ENCODE measurements around the gene UBL4B.
A peak's percentile ranks its signal among the peaks of the same experiment; 100 is the strongest.

Gene UBL4B

GRCh38 chr1:110085671-110086070 is 26.6 kb upstream of the UBL4B start:
- no peak for DNase-seq

DNA sequence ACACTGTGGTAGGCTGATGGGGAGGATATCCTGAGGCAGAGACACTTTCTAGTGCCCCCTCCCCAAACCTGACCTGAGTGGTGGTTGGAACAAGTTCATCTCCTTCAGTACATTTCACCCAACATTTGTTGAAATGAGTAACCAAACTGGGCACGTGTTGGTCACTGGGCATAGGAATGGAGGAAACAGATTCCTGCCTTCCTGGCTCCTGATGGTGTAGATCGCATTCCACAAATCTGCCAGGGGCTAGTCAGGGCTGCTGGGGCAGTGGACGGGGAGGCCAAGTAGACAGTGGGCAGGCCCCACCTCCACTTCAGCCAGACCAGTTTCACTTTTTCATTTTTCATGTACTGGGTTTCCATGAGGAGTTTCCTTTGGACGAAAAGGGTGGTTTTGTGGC is 25.3 kb upstream of the UBL4B start:
- DNase-seq: no peak

DNA sequence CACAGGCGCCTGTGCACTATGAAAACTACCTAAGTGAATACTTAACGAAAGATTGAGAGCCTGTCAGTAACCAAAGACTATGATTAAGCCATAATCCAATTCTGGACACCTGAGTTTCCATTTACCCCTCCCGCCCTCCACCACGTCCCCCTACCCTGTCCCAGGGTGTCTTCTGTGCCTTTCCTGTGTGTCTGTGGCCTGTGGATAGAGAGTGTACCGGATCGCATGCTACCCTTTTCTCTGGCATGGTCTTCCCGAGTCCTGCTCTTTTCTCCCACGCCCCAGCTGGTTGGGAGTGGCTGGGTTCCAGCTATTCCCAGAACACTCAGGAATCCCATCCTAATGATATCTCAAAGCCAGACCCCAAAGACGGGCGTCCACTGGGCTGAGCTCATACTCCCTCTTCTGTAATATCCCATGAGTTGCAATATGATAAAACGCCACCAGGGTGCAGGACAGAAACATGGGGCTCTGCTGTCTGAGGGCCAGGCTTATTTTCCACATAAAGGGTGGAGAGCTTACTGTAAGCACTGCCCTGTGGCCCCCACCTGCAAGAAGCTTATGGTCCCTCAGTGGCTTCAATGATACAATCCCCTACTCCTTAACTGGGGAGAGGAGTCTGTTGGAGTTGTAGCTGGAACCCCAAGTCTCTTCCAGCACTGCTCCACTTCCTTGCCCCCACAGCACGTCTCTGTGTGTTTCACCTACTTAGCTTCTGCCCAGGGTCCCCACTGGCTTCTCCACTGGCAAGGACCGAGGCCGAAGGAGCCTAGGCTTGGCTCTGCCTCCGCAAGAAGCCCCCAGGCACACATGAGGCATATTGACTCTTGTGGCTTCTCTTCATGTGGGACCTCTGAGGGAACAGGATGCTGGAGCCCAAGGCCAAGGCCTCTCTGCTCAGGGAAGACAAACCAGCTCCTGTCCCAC is 24.2 kb upstream of the UBL4B start:
- no peak for DNase-seq

GRCh38 chr1:110088739-110089316 is 23.4 kb upstream of the UBL4B start:
- no peak for DNase-seq

- no peak for DNase-seq
These were observed 22.5 kb upstream of the UBL4B start for GRCh38 chr1:110089561-110090275.

- no peak for DNase-seq
These were observed 20.9 kb upstream of the UBL4B start for GRCh38 chr1:110091381-110091780.

GRCh38 chr1:110091791-110092190 is 20.5 kb upstream of the UBL4B start:
- DNase-seq: no peak

DNA sequence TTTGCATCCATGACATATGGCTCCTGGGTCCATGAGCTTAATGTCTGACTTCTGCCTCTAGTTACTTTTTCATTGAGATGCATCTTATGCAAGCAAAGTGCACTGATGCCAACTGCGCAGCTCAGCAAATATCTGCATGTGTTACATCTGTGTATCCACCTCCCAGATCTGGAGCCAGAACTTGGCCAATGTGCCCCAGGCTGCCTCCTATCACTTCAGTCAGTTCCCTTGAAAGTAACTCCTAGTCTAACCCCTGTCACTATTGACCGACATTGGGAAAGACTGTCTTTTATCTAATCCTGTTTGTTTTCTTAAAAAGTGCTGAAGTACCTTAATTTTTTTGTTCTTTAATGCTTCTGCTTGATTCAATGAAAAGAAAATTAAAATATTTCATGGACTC is 19.3 kb upstream of the UBL4B start:
- no peak for DNase-seq

DNA sequence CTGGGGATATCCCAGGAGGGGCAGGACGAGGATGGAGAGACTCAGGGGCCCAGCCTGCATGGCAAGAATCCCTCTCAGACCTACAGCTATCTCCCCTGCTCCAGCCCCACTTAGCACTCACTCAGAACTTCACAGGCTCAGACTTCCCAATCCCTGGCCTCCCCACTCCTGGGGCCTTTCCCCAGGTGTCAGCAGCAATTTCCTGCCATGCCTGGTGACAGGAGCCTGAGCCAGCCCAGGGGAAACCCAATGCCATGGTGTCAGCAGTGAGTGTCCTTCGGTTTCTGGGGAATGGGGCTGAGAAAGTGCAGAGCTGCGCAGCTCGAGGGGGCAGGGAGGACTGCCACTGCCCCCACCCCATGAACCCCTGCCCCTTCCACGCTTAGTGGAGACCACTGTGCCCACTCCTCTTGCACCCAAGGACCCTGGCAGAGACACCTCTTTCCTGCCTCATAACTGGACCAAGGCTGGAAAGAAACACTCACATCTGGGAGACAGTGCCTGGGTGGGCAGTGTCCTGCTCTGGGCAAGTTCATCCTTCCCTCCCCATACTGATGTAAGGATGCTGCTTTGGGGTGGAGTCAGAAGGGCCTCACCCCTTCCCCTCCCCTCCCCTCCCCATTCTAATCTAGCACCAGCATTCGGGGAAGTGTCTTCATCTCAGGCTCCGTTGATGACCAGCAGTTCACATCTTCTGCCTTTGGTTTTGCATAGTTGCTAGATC is 17.1 kb upstream of the UBL4B start:
- DNase-seq: no peak

GRCh38 chr1:110097507-110098221 is 14.6 kb upstream of the UBL4B start:
- no peak for DNase-seq

DNA sequence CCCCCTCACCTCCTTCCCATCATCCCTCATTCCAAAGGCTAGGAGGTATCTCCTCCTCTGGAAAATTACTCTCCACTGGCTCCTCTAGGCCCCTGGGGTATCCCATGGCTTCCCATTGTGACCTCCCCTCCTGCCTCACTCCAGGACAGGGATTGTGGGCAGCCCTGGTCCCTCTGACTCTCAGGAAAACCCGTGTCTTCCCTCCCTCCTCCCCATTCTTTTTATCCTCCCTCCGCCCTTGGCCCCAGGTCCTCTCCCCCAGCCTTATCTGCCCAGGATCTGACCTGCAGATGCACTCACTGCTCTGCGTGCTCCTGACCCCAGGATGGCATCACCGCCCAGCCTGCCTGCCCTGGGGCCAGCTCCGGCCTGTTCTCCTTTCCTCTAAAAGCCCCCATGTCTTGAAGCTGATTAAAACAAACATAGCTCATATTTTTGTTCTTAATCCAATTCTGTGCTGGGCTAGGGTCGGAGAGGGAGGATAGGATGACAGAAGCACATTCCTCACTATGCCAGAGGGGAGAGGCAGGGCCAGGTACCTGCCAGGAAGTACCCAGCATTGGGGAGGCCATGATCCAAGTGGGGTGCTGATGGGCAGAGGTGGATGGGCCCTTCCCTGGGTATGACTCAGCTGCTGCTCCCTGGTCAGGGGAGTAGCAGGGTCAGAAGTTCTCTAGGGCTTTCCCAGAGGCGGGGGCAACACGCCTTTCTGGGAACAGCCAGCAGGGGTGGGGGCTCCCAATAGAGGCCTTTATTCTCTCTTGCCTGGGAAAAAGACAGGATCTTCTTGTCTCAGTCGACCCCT is 13.8 kb upstream of the UBL4B start:
- no peak for DNase-seq

DNA sequence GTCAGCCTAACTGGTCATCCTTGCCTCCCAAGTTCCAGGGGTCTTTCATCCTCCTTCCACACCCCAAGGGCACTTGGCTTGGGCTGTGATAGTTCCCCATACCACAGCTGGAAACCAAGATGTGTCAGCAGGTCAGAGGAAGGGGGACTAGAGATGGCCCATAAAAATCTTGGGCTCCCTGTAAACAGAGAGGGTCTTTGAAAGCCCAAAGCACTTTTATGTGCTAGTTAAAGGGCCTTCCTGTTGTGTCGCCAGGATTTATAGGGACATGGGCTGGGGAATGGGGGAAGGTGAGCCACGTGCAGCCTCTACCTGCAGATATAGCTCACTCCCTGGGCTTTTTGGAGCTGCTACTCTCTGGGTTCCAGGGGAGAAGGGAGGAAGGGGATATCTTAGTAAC is 11.9 kb upstream of the UBL4B start:
- no peak for DNase-seq

DNA sequence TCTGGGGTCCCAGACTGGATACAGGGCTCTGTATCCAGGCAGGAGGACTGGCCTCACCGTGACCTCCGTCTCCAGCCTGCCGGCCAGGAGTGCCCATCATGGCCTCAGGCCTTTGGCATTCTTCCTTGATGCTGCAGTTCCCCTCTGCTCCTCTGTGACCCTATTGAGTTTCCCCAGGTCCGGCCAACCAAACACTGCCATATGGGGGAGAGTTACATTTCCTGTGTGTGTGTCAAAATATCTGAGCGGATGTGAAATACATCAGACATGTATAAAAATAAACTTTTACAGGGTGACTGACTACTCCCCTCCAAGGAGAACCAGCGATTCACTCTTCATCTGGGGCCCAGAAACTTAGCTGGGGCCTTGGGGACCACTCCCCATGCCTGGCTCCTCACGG is 10.2 kb upstream of the UBL4B start:
- DNase-seq: no peak

DNA sequence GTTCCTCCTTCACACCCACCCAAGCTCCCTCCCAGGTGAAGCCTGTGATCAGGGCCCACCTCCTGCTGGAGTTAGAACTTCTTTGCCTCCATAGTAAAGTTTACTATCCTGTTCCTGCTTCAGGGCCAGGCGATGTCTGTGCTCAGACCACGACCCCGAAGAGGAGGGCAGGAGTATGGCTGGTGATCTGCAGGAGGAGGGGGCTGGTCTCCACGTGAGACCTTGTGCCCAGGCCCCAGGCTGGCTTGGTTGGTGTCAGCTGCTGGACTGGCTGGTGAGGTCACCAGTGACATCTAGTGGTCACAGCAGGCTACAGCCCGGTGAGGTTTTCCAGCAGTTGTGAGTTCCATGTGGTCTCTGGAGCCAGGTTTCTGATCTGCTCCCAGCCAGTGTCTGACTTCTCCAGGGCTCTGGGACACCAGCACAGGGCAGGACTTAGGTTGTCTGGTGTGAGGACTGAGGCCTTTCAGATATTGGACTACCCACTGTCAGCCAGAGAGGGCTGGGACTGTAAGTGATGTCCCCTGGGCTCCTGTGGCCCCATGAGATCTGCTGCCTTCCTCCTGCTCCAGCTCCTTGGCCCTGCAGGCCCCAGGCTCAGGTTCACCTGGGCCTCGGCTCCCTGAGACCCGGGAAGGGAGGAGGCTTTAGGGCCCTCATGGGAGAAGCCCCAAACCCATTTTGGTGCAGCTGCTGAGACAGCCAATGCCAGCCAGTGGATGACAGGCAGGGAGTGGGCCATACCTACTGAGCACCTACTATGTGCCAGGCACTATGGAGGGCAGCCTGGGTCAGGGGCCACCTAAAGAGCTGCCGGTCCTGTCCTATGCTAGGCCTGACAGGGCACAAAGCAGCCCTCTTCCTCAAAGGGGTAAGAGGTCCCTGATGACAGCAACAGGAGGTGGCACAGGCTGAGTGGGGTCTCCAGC is 6.0 kb upstream of the UBL4B start:
- DNase-seq: peak; percentile 80

GRCh38 chr1:110107867-110108469 is 4.3 kb upstream of the UBL4B start:
- DNase-seq: no peak

DNA sequence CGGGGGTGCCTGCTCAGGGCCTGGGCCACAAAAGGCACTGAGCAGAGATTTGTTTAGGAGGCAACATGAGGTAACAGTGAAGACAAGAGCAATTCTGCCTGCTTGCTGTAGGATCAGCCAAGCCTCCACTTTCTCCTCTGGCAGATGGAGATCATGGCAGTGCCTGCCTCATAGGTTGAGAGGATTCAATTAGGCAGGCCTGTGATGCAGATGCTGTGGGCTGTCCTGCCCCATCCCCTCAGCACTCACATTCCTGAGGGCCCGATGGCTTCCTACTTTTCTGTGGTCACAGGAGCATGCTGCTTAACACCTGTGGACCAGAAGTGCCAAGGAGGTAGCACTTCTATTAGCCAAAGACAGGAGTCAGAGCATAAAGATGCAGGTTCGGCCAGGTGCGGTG is 1.2 kb upstream of the UBL4B start:
- DNase-seq: no peak

GRCh38 chr1:110112656-110113055 is 413 bp downstream of the UBL4B start:
- no peak for DNase-seq

DNA sequence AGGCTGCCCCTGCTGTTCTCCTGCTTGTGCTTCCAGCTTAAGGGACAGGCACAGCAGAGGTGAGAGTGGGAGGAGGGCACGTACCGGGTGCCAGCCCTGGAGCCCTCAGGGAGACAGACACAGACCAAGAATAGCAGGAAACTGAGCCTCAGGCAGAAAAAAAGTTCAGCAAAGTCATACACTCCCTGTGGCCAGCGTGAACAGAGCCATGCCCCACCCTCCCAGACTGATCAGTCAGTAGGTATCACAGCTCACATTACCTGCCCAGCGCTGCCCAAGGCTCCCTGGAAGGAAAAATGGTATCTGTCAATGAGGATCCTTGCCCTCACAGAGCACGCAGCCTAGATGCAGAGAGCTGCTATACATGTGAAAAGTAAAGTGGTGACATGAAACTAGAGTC is 1.3 kb downstream of the UBL4B start:
- no peak for DNase-seq

DNA sequence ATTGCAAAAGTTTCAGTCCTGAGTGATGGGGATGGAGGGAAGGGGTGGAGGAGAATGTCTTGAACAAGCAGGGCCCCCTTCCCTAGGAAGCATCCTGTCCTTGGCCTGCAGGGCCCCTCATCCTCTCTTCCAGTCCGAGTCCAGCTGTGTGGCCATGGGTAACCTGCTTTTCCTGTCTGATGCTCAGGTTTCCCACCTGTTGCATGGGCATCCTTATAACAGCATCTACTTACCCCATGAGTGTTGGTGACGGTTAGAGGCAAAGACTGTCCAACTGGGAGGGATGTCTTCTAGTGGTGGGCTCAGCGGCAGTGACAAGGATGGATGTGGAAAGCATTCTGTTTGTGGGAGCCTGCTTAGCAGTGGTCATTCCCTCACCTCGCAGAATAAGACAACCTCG is 1.9 kb downstream of the UBL4B start:
- no peak for DNase-seq

DNA sequence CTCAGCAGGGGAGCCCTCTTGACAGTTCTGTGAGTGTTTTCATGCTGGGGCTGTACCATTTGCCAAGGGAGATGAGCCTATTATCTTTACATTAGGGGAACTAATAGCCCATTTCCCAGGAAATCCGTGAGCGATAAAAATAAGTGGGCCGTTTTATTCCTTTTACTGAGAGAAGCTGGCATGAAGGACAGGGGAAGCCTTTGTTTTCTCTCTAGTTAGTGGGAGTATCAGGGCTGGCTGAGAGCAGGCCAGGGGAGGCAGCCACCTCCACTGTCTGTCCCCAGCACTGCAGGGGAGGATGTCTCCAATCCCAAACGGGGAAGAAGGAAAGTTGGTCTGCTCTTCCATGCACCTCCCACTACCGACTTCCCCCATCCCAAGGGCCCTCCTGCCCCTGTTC is 2.5 kb downstream of the UBL4B start:
- DNase-seq: no peak
